HepG2 (cell line): ENCODE results near the gene KDM5B.

ENCODE experiments used
- RCOR2 ChIP-seq: IDR thresholded peaks from 2 replicates; pipeline ENCODE4 v1.6.1; 2016; ENCODE audit warnings: missing biosample characterization, missing genetic modification reagents
- TCF7L2 ChIP-seq: IDR thresholded peaks from 2 replicates; pipeline ENCODE4 v1.6.1; 2011; ENCODE audit warnings: mild to moderate bottlenecking, low read depth, low read length, moderate library complexity
- ZC3H4 ChIP-seq: sonication (generic); formaldehyde crosslinking; IDR thresholded peaks from 2 replicates; pipeline ENCODE4 v1.4.0; 2020; ENCODE audit warnings: missing genetic modification reagents, borderline replicate concordance
- TF ChIP-seq, protein P1 (sequence below), 2 experiments: IDR thresholded peaks; 2 replicates each; pipeline ENCODE4 v1.6.1; 2011 to 2012; ENCODE audit warnings: low read length in 2 of 2, borderline replicate concordance in 1 of 2, low read depth in 1 of 2, mild to moderate bottlenecking in 1 of 2, moderate library complexity in 1 of 2

DNA sequence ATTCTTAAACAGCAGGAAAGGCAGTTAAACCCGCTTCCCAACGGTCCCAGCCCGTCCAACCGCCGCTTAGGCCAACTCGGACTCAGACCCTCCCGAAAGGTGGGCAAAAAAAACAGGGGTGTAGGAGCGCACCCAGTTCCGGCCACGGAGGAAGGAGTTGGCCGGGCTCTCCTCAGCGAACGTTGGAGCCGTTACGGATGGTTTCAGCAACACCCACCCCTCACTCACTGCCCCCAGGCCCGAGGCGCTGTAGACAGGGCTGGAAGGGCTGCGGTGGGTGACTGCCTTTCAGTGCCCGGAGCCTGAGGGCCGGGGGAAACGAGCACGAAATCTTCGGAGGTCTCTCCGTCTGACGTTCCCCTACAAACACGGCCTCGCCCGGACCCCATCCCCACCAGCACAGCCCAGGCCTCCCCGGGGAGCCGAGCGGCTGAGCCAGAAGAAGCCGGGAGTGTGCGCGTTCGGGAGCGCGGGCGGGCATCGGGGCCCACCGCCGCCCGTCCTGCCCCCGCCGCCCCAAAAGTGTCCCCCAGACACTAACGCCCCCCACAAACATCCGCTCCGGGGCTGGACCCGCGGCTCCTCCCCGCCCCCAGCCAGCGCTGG, 1.3 kb downstream of the KDM5B start:
- no peak for TF ChIP-seq ZC3H4 (CRISPR knock-in tag)
- no peak for TF ChIP-seq TCF7L2
- no peak for TF ChIP-seq RCOR2 (CRISPR knock-in tag)
- TF ChIP-seq, protein P1, sequence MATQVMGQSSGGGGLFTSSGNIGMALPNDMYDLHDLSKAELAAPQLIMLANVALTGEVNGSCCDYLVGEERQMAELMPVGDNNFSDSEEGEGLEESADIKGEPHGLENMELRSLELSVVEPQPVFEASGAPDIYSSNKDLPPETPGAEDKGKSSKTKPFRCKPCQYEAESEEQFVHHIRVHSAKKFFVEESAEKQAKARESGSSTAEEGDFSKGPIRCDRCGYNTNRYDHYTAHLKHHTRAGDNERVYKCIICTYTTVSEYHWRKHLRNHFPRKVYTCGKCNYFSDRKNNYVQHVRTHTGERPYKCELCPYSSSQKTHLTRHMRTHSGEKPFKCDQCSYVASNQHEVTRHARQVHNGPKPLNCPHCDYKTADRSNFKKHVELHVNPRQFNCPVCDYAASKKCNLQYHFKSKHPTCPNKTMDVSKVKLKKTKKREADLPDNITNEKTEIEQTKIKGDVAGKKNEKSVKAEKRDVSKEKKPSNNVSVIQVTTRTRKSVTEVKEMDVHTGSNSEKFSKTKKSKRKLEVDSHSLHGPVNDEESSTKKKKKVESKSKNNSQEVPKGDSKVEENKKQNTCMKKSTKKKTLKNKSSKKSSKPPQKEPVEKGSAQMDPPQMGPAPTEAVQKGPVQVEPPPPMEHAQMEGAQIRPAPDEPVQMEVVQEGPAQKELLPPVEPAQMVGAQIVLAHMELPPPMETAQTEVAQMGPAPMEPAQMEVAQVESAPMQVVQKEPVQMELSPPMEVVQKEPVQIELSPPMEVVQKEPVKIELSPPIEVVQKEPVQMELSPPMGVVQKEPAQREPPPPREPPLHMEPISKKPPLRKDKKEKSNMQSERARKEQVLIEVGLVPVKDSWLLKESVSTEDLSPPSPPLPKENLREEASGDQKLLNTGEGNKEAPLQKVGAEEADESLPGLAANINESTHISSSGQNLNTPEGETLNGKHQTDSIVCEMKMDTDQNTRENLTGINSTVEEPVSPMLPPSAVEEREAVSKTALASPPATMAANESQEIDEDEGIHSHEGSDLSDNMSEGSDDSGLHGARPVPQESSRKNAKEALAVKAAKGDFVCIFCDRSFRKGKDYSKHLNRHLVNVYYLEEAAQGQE (IDR thresholded peaks at IDR 0.05; ENCODE audit: borderline replicate concordance in 1 of 2, low read depth in 1 of 2, low read length in 2 of 2) = no peak
